GM23248 (cell line): ENCODE data around the gene BHLHA15.

Experiments
- EZH2 ChIP-seq: fragments of 200-600 bp; sonication (generic); IDR thresholded peaks from 2 replicates; pipeline ENCODE4 v1.6.1; 2018; ENCODE audit warnings: antibody characterized with exemption, mild to moderate bottlenecking; ENCODE audit not compliant: insufficient read depth, poor library complexity, severe bottlenecking
- EZH2phosphoT487 ChIP-seq: fragments of 200-600 bp; sonication (generic); IDR thresholded peaks from 2 replicates; pipeline ENCODE4 v1.6.1; 2018; ENCODE audit warnings: antibody characterized with exemption, moderate library complexity, mild to moderate bottlenecking, low read depth; ENCODE audit not compliant: insufficient read depth

DNA sequence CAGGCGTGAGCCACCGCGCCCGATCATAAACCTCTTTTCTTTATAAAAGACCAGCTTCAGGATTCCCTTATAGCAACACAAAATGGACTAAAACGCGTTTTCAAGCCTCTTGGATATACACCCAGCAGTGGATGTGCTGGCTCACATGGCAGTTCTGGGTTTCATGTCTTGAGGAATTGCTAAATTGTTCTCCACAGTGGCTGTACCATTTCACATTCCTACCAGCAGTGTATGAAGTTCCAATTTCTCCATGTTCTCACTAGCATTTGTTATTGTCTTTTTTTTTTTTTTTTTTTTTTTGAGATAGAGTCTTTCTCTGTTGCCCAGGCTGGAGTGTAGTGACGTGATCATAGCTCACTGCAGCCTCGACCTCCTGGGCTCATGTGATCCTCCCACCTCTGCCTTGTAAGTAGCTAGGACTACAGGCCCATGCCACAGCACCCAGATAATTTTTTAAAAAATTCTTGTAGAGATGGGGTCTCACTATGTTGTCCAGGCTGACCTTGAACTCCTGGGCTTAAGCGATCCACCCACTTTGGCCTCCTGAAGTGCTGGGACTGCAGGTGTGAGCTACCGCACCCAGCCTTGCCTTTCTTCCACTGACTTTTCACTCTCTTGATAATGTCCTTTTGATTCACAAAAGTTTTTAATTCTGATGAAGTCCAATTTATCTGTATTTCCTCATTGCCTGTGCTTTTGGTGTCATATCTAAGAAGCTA lies 23.3 kb downstream of the BHLHA15 start:
- TF ChIP-seq EZH2: no peak
- TF ChIP-seq EZH2phosphoT487: no peak
